ENCODE data around the gene RDX.

RDX gene

GRCh38 chr11:110126936-110127335 lies 169.5 kb downstream of the RDX start:
- no peak for DNase-seq

- no peak for DNase-seq
Measured at GRCh38 chr11:110125632-110126031, 170.8 kb downstream of the RDX start.

Data from C1 segment of cervical spinal cord (tissue), 14 donors.